ENCODE measurements around the gene BABAM2. TPM values are rescaled to one million over a fixed set of nuclear protein-coding genes. Genes with fewer than 3 reads are reported as not detected.

Gene BABAM2
- total and polyA plus RNA-seq, 2 of the 4 experiments (the other 2 are of a cell fraction): 20.9 to 23.1 TPM

- in situ Hi-C loops (cut with MboI; ENCODE audit: low sequenced_read_pairs) (no loop called here), dilution Hi-C loops (cut with HindIII; ENCODE audit: low sequenced_read_pairs, unreplicated experiment) (no loop called here), intact Hi-C loops (cut with micrococcal nuclease) (no loop called here)
- POLR2A ChIA-PET (ENCODE audit: unreplicated experiment): no interaction called here
- no peak overlapping the region for H4K91ac ChIP-seq (ENCODE audit: insufficient read depth, low read depth, low read length)
- no peak overlapping the region for H4K8ac ChIP-seq (ENCODE audit: low read depth in 2 of 2, low read length in 2 of 2)
- peaks cover 5% of the 10 kb centered on the region; the same call in 1 of the 2 replicates for H3K9me1 ChIP-seq (ENCODE audit: insufficient read depth, low read length)
- H4K5ac ChIP-seq (ENCODE audit: low read depth, low read length): no peak overlapping the region
- DNase-seq: no peak
- no peak overlapping the region for H3K14ac ChIP-seq (replicated peaks; ENCODE audit: low read depth, low read length)
- H3K4me1 ChIP-seq (ENCODE audit: control insufficient read depth, insufficient read depth, low read length): no peaks in the 10 kb centered on the region
- no peak overlapping the region for H2BK120ac ChIP-seq (ENCODE audit: low read depth, low read length)
- no peak for ATAC-seq (ENCODE audit: low read depth)
- no peak overlapping the region for H3K4me3 ChIP-seq (ENCODE audit: insufficient read depth, low read depth, low read length)
- H3K4me2 ChIP-seq (ENCODE audit: low read depth, low read length): no peak overlapping the region
- H2AK5ac ChIP-seq (ENCODE audit: low read depth, low read length): no peak overlapping the region
- no peak overlapping the region for H3K18ac ChIP-seq (ENCODE audit: low read depth, low read length)
- H2BK5ac ChIP-seq (ENCODE audit: low read depth, low read length, poor library complexity, severe bottlenecking): no peak overlapping the region
- no peak overlapping the region for H3K23ac ChIP-seq (ENCODE audit: low read depth, low read length)
- H2BK15ac ChIP-seq (ENCODE audit: low read depth, low read length): no peak overlapping the region
- H3K9ac ChIP-seq (ENCODE audit: low read depth, low read length): no peak overlapping the region
- H3K27me3 ChIP-seq (ENCODE audit: control insufficient read depth, insufficient read depth, low read length): peaks cover 11% of the 10 kb centered on the region
- no peak overlapping the region for H3K4ac ChIP-seq (ENCODE audit: low read depth, low read length)
- no TSS peak for BruUV-seq (replicated peaks)
- no peak overlapping the region for H2AFZ ChIP-seq (replicated peaks; ENCODE audit: low read length, poor library complexity)
- H3K9me3 ChIP-seq (ENCODE audit: control insufficient read depth, insufficient read depth, low read length): no peaks in the 10 kb centered on the region
- WGBS, 2 experiments (ENCODE audit: extremely low coverage in 2 of 2, insufficient read length in 1 of 2): no CpG with 5 or more reads among the region's 16 CpGs
- no peaks in the 10 kb centered on the region for H4K20me1 ChIP-seq (ENCODE audit: insufficient read depth, low read length)
- no peaks in the 10 kb centered on the region for H3K79me1 ChIP-seq (ENCODE audit: low read depth in 1 of 2, low read length in 2 of 2)
- CTCF ChIA-PET: no interaction called here
- H2BK20ac ChIP-seq (ENCODE audit: low read depth, low read length): no peak overlapping the region
- H3K36me3 ChIP-seq (ENCODE audit: control insufficient read depth, insufficient read depth, low read length): no peaks in the 10 kb centered on the region
- no peak overlapping the region for H3K56ac ChIP-seq (ENCODE audit: extremely low read depth, insufficient read depth, low read length)
- H2AK9ac ChIP-seq (replicated peaks; ENCODE audit: low read depth, low read length, poor library complexity): peak overlapping the region; percentile 48
- TF ChIP-seq SMC3 (IDR thresholded peaks at IDR 0.05; ENCODE audit: low read depth, low read length) (no peak), MAZ (IDR thresholded peaks at IDR 0.05; ENCODE audit: borderline replicate concordance, low read depth, low read length) (no peak), RFX5 (IDR thresholded peaks at IDR 0.05; ENCODE audit: low read depth, low read length) (no peak), RCOR1 (IDR thresholded peaks at IDR 0.05; ENCODE audit: insufficient replicate concordance, low read length) (no peak), POLR2A (IDR thresholded peaks at IDR 0.05; ENCODE audit: low read depth, low read length) (no peak), NFE2L2 (IDR thresholded peaks at IDR 0.05; ENCODE audit: low read depth, low read length) (no peak), MXI1 (IDR thresholded peaks at IDR 0.05; ENCODE audit: borderline replicate concordance, low read depth, low read length) (no peak), RAD21 (IDR thresholded peaks at IDR 0.05; ENCODE audit: low read length) (no peak), ELK1 (IDR thresholded peaks at IDR 0.05; ENCODE audit: borderline replicate concordance, low read depth, low read length) (no peak), CEBPB (IDR thresholded peaks at IDR 0.05; ENCODE audit: low read depth, low read length) (no peak), MAFK (IDR thresholded peaks at IDR 0.05; ENCODE audit: low read depth, low read length) (no peak), BHLHE40 (IDR thresholded peaks at IDR 0.05; ENCODE audit: low read depth, low read length) (no peak), CHD1 (IDR thresholded peaks at IDR 0.05; ENCODE audit: low read depth, low read length) (no peak), CTCF (conservative IDR thresholded peaks at IDR 0.05; ENCODE audit: low read depth, low read length) (no peak)
- H3K27ac ChIP-seq (ENCODE audit: insufficient read depth, low read length): no peak overlapping the region
These were observed 488.4 kb downstream of the BABAM2 start for GRCh38 chr2:28378679-28379584.
